NCI-H748 (cell line): Measurements from ENCODE around the gene ST3GAL4.
A peak's percentile ranks its signal among the peaks of the same experiment; 100 is the strongest.
"Not testable (repeated sequence)": the region's sequence is repeated elsewhere in the genome, so short reads cannot be mapped to it uniquely, and the experiment has no call there.

Experiments
- DNase-seq: peaks from one replicate; lab custom pipeline; 2025; ENCODE audit not compliant: unreplicated experiment; lab: John Stamatoyannopoulos, UW

Gene ST3GAL4

GRCh38 chr11:126384449-126385070 is 29.1 kb downstream of the ST3GAL4 start:
- no peak for DNase-seq

- no peak for DNase-seq
Observed at GRCh38 chr11:126385991-126386728, 30.7 kb downstream of the ST3GAL4 start.

GRCh38 chr11:126386729-126387071 is 31.2 kb downstream of the ST3GAL4 start:
- peak; percentile 15 for DNase-seq

- no peak for DNase-seq
Observed at GRCh38 chr11:126387857-126388256, 32.4 kb downstream of the ST3GAL4 start.

GRCh38 chr11:126390272-126390867 is 34.9 kb downstream of the ST3GAL4 start:
- no peak for DNase-seq

GRCh38 chr11:126391286-126391954 is 35.9 kb downstream of the ST3GAL4 start:
- DNase-seq = no peak

- no peak for DNase-seq
Observed at GRCh38 chr11:126391970-126392632, 36.6 kb downstream of the ST3GAL4 start.

- no peak for DNase-seq
Observed at GRCh38 chr11:126392633-126393013, 37.1 kb downstream of the ST3GAL4 start.

- no peak for DNase-seq
Observed at GRCh38 chr11:126393143-126393542, 37.7 kb downstream of the ST3GAL4 start.

- no peak for DNase-seq
Observed at GRCh38 chr11:126394036-126394435, 38.5 kb downstream of the ST3GAL4 start.

GRCh38 chr11:126394634-126395072 is 39.2 kb downstream of the ST3GAL4 start:
- DNase-seq = not testable (repeated sequence)

- DNase-seq = not testable (repeated sequence)
Observed at GRCh38 chr11:126395784-126396183, 40.3 kb downstream of the ST3GAL4 start.

GRCh38 chr11:126396266-126396665 is 40.8 kb downstream of the ST3GAL4 start:
- not testable (repeated sequence) for DNase-seq

- no peak for DNase-seq
Observed at GRCh38 chr11:126396965-126397364, 41.5 kb downstream of the ST3GAL4 start.

- DNase-seq = no peak
Observed at GRCh38 chr11:126398296-126398695, 42.8 kb downstream of the ST3GAL4 start.

GRCh38 chr11:126398721-126399120 is 43.2 kb downstream of the ST3GAL4 start:
- DNase-seq = no peak

GRCh38 chr11:126400019-126400418 is 44.5 kb downstream of the ST3GAL4 start:
- DNase-seq = no peak

- no peak for DNase-seq
Observed at GRCh38 chr11:126400479-126400878, 45.0 kb downstream of the ST3GAL4 start.

- peak; percentile 41 for DNase-seq
Observed at GRCh38 chr11:126403022-126403581, 47.6 kb downstream of the ST3GAL4 start.

- no peak for DNase-seq
Observed at GRCh38 chr11:126403658-126404057, 48.2 kb downstream of the ST3GAL4 start.

- DNase-seq = no peak
Observed at GRCh38 chr11:126404367-126404766, 48.9 kb downstream of the ST3GAL4 start.
